GM12875 (cell line): ENCODE measurements around the gene KIF26B.

Experiments used
- H3K4me3 ChIP-seq: one replicate; pipeline ENCODE4 v1.5.1; 2011; ENCODE audit warnings: low read depth, low read length, control low read depth
- TF ChIP-seq, protein P1 (sequence below): IDR thresholded peaks from 2 replicates; pipeline ENCODE4 v1.5.1; 2011; ENCODE audit warnings: low read depth, mild to moderate bottlenecking, control low read depth, inconsistent platforms, low read length, moderate library complexity, borderline replicate concordance; ENCODE audit not compliant: insufficient read depth

KIF26B gene

GRCh38 chr1:245386297-245386971 is 231.6 kb downstream of the KIF26B start:
- TF ChIP-seq, protein P1, sequence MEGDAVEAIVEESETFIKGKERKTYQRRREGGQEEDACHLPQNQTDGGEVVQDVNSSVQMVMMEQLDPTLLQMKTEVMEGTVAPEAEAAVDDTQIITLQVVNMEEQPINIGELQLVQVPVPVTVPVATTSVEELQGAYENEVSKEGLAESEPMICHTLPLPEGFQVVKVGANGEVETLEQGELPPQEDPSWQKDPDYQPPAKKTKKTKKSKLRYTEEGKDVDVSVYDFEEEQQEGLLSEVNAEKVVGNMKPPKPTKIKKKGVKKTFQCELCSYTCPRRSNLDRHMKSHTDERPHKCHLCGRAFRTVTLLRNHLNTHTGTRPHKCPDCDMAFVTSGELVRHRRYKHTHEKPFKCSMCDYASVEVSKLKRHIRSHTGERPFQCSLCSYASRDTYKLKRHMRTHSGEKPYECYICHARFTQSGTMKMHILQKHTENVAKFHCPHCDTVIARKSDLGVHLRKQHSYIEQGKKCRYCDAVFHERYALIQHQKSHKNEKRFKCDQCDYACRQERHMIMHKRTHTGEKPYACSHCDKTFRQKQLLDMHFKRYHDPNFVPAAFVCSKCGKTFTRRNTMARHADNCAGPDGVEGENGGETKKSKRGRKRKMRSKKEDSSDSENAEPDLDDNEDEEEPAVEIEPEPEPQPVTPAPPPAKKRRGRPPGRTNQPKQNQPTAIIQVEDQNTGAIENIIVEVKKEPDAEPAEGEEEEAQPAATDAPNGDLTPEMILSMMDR = no peak
- H3K4me3 ChIP-seq = no peak overlapping the region

DNA sequence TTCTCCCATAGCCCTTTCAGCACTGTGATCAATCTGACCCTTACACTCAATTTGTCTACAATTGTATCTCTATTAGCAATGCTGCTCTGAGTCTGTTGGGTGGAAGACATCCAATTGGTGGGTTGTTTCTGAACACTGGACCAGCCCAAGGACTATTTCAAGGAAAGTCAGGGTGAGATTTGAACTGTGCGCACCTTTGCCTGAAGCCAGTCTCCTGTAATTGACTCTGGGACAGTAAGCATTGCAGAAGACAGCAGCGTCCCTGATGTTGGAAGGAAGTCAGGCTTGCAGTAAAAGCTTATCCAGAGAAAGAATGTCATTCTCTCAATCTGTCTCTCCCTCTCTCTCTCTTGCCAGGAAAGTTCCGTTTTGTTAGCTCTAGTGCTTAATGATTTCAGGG is 233.9 kb downstream of the KIF26B start:
- H3K4me3 ChIP-seq = no peak overlapping the region

GRCh38 chr1:245389873-245390272 is 235.1 kb downstream of the KIF26B start:
- TF ChIP-seq, protein P1 = no peak
- H3K4me3 ChIP-seq = no peak overlapping the region

More for the DNA sequence above, 233.9 kb downstream of the KIF26B start:
- TF ChIP-seq, protein P1 = no peak

DNA sequence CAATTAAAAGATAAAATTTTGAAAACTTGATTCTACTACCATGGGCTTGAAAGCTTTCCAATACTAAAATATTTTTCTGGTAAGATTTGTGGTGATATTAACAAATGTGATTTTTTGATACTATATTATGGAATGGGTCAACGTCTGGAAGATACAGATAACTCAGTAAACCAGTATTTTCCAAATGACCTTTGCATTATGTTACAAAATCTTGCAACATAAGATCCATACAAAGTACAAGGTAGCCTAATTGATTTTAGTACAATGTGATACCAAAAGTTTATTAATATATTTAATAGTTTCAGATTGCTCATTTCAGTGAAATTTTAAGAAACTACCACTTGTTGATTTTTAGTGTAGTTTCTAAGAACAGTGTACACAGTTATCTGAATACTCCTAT is 236.2 kb downstream of the KIF26B start:
- TF ChIP-seq, protein P1 = no peak
- H3K4me3 ChIP-seq = no peak overlapping the region

DNA sequence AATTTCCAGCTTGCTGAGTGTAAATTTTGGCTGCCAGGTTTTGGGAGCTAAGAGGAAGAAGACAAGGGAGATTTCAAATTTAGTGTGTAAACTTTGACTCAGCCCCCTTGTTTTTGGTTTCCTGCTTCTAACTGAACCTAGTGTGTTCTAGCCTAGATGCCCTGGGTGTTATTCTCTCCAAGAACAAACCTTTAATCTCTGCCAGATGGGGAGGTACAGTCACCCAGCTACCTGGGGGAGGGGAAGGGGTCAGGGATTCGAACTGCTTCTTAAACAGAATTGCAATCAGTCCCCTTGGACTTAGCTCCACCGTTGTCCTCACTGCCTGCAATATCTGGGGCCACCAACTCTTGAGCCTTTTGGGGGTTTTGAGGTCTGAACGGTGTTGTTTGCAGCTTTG is 238.9 kb downstream of the KIF26B start:
- no peak overlapping the region for H3K4me3 ChIP-seq
- TF ChIP-seq, protein P1 = no peak

GRCh38 chr1:245395680-245396079 is 240.9 kb downstream of the KIF26B start:
- no peak overlapping the region for H3K4me3 ChIP-seq
- TF ChIP-seq, protein P1 = no peak

- TF ChIP-seq, protein P1 = no peak
- H3K4me3 ChIP-seq = no peak overlapping the region
Measured at GRCh38 chr1:245396615-245397014, 241.8 kb downstream of the KIF26B start.
